Mesothelial cell of epicardium (in vitro differentiated cells): Measurements from ENCODE around the gene DCAF7. TPM values are rescaled to one million over a fixed set of nuclear protein-coding genes. Genes with fewer than 3 reads are reported as not detected.
A peak's percentile ranks its signal among the peaks of the same experiment; 100 is the strongest.

ENCODE experiments used
- DNase-seq, 2 experiments: peaks; one replicate each; pipeline ENCODE4 v3.0.0; 2021; ENCODE audit warnings: low spot score in 2 of 2; ENCODE audit not compliant: unreplicated experiment in 2 of 2
- H3K27ac Mint-ChIP-seq: 2 replicates; pipeline ENCODE4 v1.8.0; 2021; ENCODE audit warnings: mixed read lengths
- H3K27me3 Mint-ChIP-seq: 2 replicates; pipeline ENCODE4 v1.8.0; 2021; ENCODE audit warnings: low read depth, mixed read lengths
- H3K36me3 Mint-ChIP-seq: 2 replicates; pipeline ENCODE4 v1.8.0; 2021; ENCODE audit warnings: mixed read lengths
- H3K4me1 Mint-ChIP-seq: 2 replicates; pipeline ENCODE4 v1.8.0; 2021; ENCODE audit warnings: mixed read lengths
- H3K4me3 Mint-ChIP-seq: 2 replicates; pipeline ENCODE4 v1.8.0; 2021; ENCODE audit warnings: mild to moderate bottlenecking, moderate library complexity, mixed read lengths
- H3K9me3 Mint-ChIP-seq: 2 replicates; pipeline ENCODE4 v1.8.0; 2021; ENCODE audit warnings: mixed read lengths
- CTCF ChIP-seq: fragments of 200-600 bp; sonication (generic); IDR thresholded peaks from one replicate; pipeline ENCODE4 v1.5.0; 2021; ENCODE audit warnings: antibody characterized with exemption; ENCODE audit not compliant: unreplicated experiment
- total RNA-seq: library from RNA; stranded (reverse); gene quantifications from 3 replicates; pipeline ENCODE4 v1.2.1, GENCODE V29; 2021

The DCAF7 gene
- total RNA-seq, 1 donor from 2014 or later = 144 TPM

GRCh38 chr17:63621684-63622573 lies 71.7 kb downstream of the DCAF7 start, which contains the start of gene MAP3K3:
Gene MAP3K3, plus strand, starts transcription at chr17:63622417. Its CDS starts 343 bp downstream, at chr17:63622760.
- Mint-ChIP-seq H3K27ac (peak within 1 kb of the TSS; percentile 96), H3K27me3 (peaks cover 9% of the 10 kb centered on the region)

GRCh38 chr17:63622574-63623390 lies 72.5 kb downstream of the DCAF7 start:
- no peak for TF ChIP-seq CTCF
- Mint-ChIP-seq H3K4me1 (peaks cover 18% of the 10 kb centered on the region), H3K36me3 (no peaks in the 10 kb centered on the region), H3K27me3 (peaks cover 4% of the 10 kb centered on the region), H3K9me3 (no peaks in the 10 kb centered on the region), H3K27ac (peak overlapping the region; percentile 96), H3K4me3 (peak overlapping the region; percentile 99)
- peak; percentile 43 to 64 for DNase-seq

More at GRCh38 chr17:63621684-63622573, 71.7 kb downstream of the DCAF7 start, which contains the start of gene MAP3K3:
- H3K4me1 Mint-ChIP-seq = peaks cover 18% of the 10 kb centered on the region
- peak; percentile 93 to 94 for DNase-seq
- no peaks in the 10 kb centered on the region for H3K9me3 Mint-ChIP-seq
- peak within 1 kb of the TSS; percentile 99 for H3K4me3 Mint-ChIP-seq
- TF ChIP-seq CTCF = no peak
- no peaks in the 10 kb centered on the region for H3K36me3 Mint-ChIP-seq

GRCh38 chr17:63623786-63624530 lies 73.7 kb downstream of the DCAF7 start:
- DNase-seq = no peak
- H3K27me3 Mint-ChIP-seq = no peaks in the 10 kb centered on the region
- H3K4me3 Mint-ChIP-seq = peak overlapping the region; percentile 99
- no peak overlapping the region for H3K27ac Mint-ChIP-seq
- H3K36me3 Mint-ChIP-seq = no peaks in the 10 kb centered on the region
- peaks cover 18% of the 10 kb centered on the region for H3K4me1 Mint-ChIP-seq
- no peak for TF ChIP-seq CTCF
- H3K9me3 Mint-ChIP-seq = no peaks in the 10 kb centered on the region

- TF ChIP-seq CTCF = no peak
- no peaks in the 10 kb centered on the region for H3K9me3 Mint-ChIP-seq
- no peaks in the 10 kb centered on the region for H3K36me3 Mint-ChIP-seq
- H3K4me3 Mint-ChIP-seq = no peak overlapping the region
- peaks cover 18% of the 10 kb centered on the region for H3K4me1 Mint-ChIP-seq
- H3K27me3 Mint-ChIP-seq = no peaks in the 10 kb centered on the region
- no peak overlapping the region for H3K27ac Mint-ChIP-seq
- DNase-seq = no peak
Observed at GRCh38 chr17:63624531-63624880, 74.2 kb downstream of the DCAF7 start.

GRCh38 chr17:63626551-63627180 lies 76.4 kb downstream of the DCAF7 start:
- Mint-ChIP-seq H3K27ac (no peak overlapping the region), H3K27me3 (no peaks in the 10 kb centered on the region), H3K4me3 (no peak overlapping the region), H3K4me1 (peaks cover 14% of the 10 kb centered on the region), H3K9me3 (no peaks in the 10 kb centered on the region), H3K36me3 (no peaks in the 10 kb centered on the region)
- no peak for DNase-seq
- no peak for TF ChIP-seq CTCF
